ENCODE data around the gene IL31. TPM values are rescaled to one million over a fixed set of nuclear protein-coding genes. Genes with fewer than 3 reads are reported as not detected.
"Not testable (repeated sequence)": the region's sequence is repeated elsewhere in the genome, so short reads cannot be mapped to it uniquely, and the experiment has no call there.

IL31 gene
- polyA plus RNA-seq, 1 experiment = not detected

DNA sequence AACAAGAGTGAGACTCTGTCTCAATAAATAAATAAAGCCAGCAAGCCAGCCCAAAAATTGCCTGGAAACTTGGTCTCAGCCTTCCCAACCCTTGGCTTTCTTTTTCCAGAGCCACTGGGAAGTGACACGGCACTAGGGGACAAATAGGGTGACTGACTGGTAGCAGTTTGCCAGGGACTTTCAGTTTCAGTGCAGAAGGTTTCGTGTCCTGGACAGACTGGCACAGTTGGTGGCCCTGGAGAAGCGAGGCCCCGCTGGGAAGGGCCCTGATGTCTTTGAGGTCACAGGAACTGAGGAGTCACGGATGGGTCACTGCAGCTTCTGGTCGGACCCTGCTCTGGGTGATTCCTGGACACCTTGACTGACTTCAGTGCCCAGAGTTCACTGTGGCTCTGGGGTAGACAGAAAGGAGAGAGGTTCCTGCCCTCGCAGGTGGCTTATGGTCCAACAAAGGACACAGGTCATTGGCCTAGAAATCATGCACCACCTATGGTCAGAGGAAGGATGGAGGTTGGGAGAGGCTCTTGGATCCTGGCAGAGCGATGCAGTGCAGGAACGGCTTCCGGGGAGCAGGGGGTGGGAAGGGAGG is 11.6 kb upstream of the IL31 start:
- no peaks in the 10 kb centered on the region for H3K36me3 ChIP-seq (ENCODE audit: control insufficient read depth, insufficient read depth, low read length)
- no peaks in the 10 kb centered on the region for H3K27me3 ChIP-seq (ENCODE audit: control insufficient read depth, insufficient read depth, low read length)
- CTCF ChIA-PET = no interaction called here
- no peak for DNase-seq (ENCODE audit: low read depth)
- TF ChIP-seq, protein P1, sequence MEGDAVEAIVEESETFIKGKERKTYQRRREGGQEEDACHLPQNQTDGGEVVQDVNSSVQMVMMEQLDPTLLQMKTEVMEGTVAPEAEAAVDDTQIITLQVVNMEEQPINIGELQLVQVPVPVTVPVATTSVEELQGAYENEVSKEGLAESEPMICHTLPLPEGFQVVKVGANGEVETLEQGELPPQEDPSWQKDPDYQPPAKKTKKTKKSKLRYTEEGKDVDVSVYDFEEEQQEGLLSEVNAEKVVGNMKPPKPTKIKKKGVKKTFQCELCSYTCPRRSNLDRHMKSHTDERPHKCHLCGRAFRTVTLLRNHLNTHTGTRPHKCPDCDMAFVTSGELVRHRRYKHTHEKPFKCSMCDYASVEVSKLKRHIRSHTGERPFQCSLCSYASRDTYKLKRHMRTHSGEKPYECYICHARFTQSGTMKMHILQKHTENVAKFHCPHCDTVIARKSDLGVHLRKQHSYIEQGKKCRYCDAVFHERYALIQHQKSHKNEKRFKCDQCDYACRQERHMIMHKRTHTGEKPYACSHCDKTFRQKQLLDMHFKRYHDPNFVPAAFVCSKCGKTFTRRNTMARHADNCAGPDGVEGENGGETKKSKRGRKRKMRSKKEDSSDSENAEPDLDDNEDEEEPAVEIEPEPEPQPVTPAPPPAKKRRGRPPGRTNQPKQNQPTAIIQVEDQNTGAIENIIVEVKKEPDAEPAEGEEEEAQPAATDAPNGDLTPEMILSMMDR (IDR thresholded peaks at IDR 0.05; ENCODE audit: insufficient read depth, low read depth, low read length) = no peak
- no peak overlapping the region for H3K4me3 ChIP-seq (ENCODE audit: low read depth, low read length)
- POLR2A ChIA-PET = no interaction called here

DNA sequence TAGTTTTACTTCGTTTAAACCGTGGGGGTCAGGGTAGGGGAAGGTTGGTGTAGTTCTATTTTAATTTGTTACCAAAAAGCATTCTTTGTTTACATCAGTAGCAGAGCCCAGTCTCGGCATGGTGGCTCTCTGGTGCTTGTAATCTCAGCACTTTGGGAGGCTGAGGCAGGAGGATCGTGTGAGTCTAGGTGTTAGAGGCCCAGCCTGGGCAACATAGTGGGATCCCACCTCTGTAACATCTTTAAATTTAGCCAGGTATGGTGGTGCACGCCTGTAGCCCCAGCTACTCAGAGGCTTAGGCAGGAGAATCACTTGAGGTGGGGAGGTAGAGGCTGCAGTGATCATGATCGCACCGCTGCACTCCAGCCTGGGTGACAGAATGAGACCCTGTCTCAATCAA is 11.1 kb upstream of the IL31 start:
- no peak for DNase-seq (ENCODE audit: low read depth)
- Histone ChIP-seq H3K4me3 (ENCODE audit: low read depth, low read length) (no peak overlapping the region), H3K36me3 (ENCODE audit: control insufficient read depth, insufficient read depth, low read length) (no peaks in the 10 kb centered on the region), H3K27me3 (ENCODE audit: control insufficient read depth, insufficient read depth, low read length) (no peaks in the 10 kb centered on the region)
- ChIA-PET POLR2A (no interaction called here), CTCF (no interaction called here)
- TF ChIP-seq, protein P1 (IDR thresholded peaks at IDR 0.05; ENCODE audit: insufficient read depth, low read depth, low read length) = no peak

DNA sequence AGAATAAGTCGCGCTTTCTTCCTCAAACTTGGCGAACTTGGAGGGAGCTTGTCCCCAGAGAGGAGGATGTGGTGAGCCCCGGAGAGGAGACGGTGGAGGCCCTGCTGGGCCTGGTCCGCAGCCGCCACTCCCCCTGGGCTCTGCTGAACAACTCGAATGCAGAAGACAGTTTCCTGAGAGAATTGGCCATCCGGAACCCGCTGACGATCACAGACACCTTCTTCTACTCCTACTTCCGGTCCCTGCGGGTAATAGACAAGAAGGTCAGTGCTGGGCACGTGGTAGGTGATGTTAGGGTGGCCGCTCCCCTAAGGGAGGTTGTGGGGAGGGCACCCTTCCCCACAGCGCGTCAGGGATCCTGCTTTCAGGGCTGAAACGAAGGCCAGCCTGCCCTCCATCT is 10.5 kb upstream of the IL31 start:
- ChIA-PET CTCF (no interaction called here), POLR2A (no interaction called here)
- no peak for DNase-seq (ENCODE audit: low read depth)
- TF ChIP-seq, protein P1 (IDR thresholded peaks at IDR 0.05; ENCODE audit: insufficient read depth, low read depth, low read length) = no peak
- Histone ChIP-seq H3K27me3 (ENCODE audit: control insufficient read depth, insufficient read depth, low read length) (no peaks in the 10 kb centered on the region), H3K36me3 (ENCODE audit: control insufficient read depth, insufficient read depth, low read length) (no peaks in the 10 kb centered on the region), H3K4me3 (ENCODE audit: low read depth, low read length) (no peak overlapping the region)

DNA sequence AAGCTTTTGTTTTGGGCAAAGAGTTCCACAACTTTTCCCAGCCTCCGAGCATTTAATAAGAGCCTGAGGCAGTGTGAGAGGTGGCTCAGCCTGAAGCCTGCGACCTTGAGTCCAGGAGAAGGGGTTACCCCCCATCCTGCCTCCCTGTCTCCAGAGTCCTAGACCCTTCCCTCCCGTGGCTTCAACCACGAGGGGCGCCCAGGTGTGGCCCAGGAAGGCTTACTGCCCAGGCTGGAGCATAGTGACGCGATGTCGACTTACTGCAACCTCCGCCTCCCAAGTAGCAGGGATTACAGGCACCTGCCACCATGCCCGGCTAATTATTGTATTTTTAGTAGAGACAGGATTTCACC is 9.5 kb upstream of the IL31 start:
- TF ChIP-seq, protein P1 (IDR thresholded peaks at IDR 0.05; ENCODE audit: insufficient read depth, low read depth, low read length) = no peak
- no peaks in the 10 kb centered on the region for H3K36me3 ChIP-seq (ENCODE audit: control insufficient read depth, insufficient read depth, low read length)
- H3K27me3 ChIP-seq (ENCODE audit: control insufficient read depth, insufficient read depth, low read length) = no peaks in the 10 kb centered on the region
- CTCF ChIA-PET = interaction anchor here (2.1 kb wide), 1 partner anchor 8 kb away, joined by 7 read pairs; no protein-coding TSS in a partner anchor
- POLR2A ChIA-PET = no interaction called here
- no peak for DNase-seq (ENCODE audit: low read depth)
- peak overlapping the region; percentile 49 for H3K4me3 ChIP-seq (ENCODE audit: low read depth, low read length)

DNA sequence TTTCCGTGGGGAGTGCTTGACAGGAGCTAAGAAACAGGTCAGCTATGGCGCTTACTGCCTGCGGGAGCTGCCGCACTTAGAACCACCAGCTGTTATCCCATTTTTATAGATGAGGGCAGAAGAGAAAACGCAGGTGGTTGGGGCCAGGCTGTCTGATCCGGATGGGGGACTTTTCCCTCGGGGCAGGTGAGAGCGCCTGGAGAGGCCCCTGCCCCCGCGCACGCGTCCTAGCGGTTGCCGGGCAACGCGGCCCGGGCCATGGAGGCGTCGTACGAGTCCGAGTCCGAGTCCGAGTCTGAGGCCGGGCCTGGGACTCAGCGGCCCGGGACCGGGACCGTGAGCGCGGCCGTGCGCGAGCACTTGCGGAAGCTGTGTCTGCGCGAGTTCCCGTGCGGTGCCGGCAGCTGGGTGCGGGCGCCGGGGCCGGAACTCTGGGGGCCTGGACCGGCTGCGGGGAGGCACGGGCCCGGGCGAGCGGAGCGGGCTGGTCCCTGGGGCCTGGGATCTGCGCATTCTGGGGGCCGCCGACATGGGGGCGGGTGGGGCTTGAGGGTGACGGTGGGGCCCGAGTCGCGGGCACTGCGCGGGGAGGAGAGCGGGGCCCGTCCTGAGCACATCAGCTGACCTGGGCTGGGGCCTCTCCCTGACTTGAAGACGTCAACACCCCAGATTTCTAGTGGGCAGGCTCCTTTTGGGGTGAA is 9.0 kb upstream of the IL31 start, which contains the start of gene LRRC43:
LRRC43 (plus strand) TSS at position 237 of the 701 bp plus-strand sequence; CDS start at position 259, 22 bp downstream.
- POLR2A ChIA-PET = no interaction called here
- Histone ChIP-seq H3K27me3 (ENCODE audit: control insufficient read depth, insufficient read depth, low read length) (no peaks in the 10 kb centered on the region), H3K4me3 (ENCODE audit: low read depth, low read length) (peak within 1 kb of the TSS; percentile 49), H3K36me3 (ENCODE audit: control insufficient read depth, insufficient read depth, low read length) (no peaks in the 10 kb centered on the region)
- TF ChIP-seq, protein P1 (IDR thresholded peaks at IDR 0.05; ENCODE audit: insufficient read depth, low read depth, low read length) = no peak
- CTCF ChIA-PET = interaction anchor here (2.1 kb wide), 1 partner anchor 8 kb away, joined by 7 read pairs; no protein-coding TSS in a partner anchor
- DNase-seq (ENCODE audit: low read depth) = no peak

DNA sequence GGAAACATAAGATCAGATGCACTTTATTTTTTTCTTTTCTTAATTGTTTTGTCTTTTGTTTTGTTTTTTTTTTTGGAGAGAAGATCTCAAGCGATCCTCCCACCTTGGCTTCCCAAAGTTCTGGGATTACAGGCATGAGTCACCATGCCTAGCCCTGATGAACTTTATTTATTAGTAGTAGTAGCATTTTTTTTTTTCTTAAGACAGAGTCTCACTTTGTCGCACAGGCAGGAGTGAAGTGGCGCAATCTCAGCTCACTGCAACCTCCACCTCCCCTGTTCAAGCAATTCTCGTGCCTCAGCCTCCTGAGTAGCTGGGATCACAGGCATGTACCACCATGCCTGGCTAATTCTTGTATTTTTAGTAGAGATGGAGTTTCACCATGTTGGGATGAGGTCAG is 2.5 kb upstream of the IL31 start:
- CTCF ChIA-PET = interaction anchor here (0.7 kb wide), 1 partner anchor 13 kb away, joined by 3 read pairs; no protein-coding TSS in a partner anchor
- not testable (repeated sequence) for H3K36me3 ChIP-seq (ENCODE audit: control insufficient read depth, insufficient read depth, low read length)

More for the DNA sequence above, 2.5 kb upstream of the IL31 start:
- DNase-seq (ENCODE audit: low read depth); POLR2A ChIA-PET; H3K27me3 ChIP-seq (ENCODE audit: control insufficient read depth, insufficient read depth, low read length); H3K4me3 ChIP-seq (ENCODE audit: low read depth, low read length): not testable (repeated sequence)

All from BJ (cell line).